ENCODE data around the gene UBE2E1. TPM values are rescaled to one million over a fixed set of nuclear protein-coding genes. Genes with fewer than 3 reads are reported as not detected.

The UBE2E1 gene
- total RNA-seq, 4 donors from 2014 or later, result 72.8 to 114 (median 85.6) TPM

DNA sequence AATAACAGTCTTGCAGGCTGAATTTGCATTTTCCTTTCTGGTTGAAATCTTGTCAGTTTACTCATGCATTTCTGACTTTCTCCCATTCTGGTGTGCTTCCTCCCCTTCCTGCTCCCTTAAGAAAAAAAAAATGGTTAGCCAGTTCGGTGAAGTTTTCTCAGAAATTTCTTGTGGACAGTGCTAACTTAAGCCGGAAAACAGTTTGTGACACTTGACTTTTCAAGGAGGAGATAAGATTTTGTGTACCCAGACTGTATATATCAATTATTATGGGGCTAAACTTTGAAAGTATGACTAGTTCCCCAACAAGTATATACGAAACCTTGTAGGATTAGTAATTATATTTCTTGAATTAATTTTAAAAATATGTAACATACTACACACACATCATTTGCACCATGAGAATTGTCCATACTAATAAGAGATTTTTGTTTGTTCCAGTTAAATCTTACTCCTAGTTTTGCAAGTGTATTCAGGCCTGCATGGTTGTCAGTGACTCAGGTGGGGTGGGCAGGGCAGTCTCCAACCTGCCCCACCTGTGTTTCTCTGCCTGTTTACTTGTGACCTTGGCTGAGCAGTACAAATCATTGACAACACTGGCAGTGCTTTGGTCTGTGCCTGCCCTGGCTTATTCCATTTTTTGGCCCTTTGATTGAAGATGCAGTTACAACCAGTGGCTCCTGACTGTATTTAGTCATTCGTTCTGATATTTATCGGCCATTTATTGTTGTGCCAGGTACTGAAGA is 19.1 kb downstream of the UBE2E1 start:
- ATAC-seq (ENCODE audit: low FRiP score) (no peak), DNase-seq (ENCODE audit: low spot score) (no peak)
- no peak for TF ChIP-seq CTCF (IDR thresholded peaks at IDR 0.05)

GRCh38 chr3:23825802-23826201 is 20.0 kb downstream of the UBE2E1 start:
- no peak for ATAC-seq (ENCODE audit: low FRiP score)
- no peak for TF ChIP-seq CTCF (IDR thresholded peaks at IDR 0.05)
- no peak for DNase-seq (ENCODE audit: low spot score)

DNA sequence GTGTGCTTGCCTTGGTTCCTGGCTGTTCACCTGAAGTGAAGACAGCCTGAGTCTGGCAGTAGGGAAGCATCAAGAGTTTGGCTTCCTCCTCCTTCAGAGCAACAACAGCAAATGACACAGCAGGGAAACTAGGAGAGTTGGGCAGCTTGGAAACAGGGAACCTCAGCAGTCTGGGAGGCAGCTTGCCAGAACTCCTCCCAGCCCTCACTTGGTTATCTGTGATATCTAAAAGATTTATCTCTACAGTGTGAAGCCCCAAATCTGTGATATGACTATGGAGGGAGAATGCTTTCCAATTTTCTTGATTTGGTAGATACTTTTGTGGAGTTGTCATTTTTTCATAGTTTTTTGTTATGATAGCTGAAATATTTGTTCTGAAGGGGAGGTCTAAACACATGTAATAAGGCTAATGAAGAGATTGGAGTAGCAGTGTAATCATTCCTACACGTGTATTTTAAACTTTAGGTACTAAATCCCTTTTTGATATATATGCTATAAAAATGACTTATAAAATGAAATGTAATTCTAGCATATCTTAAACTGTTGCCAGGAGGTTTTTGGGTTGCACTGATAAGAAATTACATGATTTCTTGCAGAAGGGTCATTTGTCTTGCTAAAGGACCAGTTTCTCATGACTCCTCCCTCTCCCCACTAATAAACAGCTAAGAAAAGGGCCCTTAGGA is 20.8 kb downstream of the UBE2E1 start:
- ATAC-seq (ENCODE audit: low FRiP score), result no peak

DNA sequence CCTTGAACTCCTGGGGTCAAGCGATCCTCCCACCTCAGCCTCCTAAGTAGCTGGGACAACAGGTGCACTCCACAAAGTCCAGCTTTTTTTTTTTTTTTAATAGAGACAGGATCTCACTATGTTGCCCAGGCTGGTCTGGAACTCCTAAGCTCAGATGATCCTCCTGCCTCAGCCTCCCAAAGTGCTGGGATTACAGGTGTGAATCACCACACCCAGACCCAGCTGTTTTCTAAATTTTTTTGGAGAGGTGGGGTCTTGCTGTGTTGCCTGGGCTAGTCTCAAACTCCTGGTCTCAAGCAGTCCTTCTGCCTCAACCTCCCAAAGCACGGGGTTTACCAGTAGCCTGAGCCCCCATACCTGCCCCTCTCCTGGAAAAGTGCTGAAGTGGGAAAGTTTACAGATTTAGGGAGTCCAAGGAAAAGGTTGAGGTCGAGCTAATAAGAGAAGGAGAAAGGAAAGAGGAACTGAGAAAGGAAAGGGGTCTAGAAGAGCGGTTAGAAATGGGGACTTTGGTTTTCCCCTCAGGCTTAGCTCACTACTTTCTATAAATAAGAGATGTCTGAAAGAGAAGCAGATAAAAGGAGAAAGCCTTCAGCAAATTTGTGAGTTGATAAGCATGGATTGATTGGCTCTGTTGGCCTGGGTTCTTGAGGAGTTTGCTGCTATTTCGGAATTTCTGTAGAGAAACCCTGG is 23.6 kb downstream of the UBE2E1 start:
- DNase-seq (ENCODE audit: low spot score) (no peak), ATAC-seq (ENCODE audit: low FRiP score) (no peak)
- no peak for TF ChIP-seq CTCF (IDR thresholded peaks at IDR 0.05)

More for the DNA sequence above, 20.8 kb downstream of the UBE2E1 start:
- DNase-seq (ENCODE audit: low spot score), result no peak
- TF ChIP-seq CTCF (IDR thresholded peaks at IDR 0.05), result no peak

DNA sequence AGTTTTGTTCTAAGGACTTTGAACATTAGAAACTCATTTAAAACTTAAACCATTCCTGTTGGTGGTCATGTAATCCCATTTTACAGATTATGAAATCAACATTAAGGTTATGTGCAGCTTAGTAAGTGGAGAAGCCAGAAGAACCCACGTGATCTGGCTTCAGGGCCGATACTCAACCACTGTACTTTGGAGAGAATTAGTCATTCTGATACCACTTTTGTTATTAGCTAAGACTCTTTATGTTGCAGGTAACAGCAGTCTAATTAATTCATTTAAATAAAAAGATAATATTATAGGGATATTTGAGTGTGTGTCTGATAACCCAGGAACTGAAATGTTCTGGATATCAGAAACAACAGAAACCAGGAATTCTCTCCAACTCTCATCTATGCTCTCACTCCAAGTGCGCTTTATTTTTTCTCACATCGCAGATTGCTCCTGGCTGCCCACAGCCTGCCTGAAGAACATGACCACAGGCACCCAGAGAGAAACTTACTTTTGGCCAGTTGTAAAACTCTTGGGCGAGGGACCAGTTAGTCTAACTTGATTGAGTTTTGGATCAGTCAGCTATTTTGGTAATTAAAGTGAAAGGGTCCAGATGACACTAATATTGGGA is 25.2 kb downstream of the UBE2E1 start:
- DNase-seq (ENCODE audit: low spot score) (no peak), ATAC-seq (ENCODE audit: low FRiP score) (no peak)
- no peak for TF ChIP-seq CTCF (IDR thresholded peaks at IDR 0.05)

DNA sequence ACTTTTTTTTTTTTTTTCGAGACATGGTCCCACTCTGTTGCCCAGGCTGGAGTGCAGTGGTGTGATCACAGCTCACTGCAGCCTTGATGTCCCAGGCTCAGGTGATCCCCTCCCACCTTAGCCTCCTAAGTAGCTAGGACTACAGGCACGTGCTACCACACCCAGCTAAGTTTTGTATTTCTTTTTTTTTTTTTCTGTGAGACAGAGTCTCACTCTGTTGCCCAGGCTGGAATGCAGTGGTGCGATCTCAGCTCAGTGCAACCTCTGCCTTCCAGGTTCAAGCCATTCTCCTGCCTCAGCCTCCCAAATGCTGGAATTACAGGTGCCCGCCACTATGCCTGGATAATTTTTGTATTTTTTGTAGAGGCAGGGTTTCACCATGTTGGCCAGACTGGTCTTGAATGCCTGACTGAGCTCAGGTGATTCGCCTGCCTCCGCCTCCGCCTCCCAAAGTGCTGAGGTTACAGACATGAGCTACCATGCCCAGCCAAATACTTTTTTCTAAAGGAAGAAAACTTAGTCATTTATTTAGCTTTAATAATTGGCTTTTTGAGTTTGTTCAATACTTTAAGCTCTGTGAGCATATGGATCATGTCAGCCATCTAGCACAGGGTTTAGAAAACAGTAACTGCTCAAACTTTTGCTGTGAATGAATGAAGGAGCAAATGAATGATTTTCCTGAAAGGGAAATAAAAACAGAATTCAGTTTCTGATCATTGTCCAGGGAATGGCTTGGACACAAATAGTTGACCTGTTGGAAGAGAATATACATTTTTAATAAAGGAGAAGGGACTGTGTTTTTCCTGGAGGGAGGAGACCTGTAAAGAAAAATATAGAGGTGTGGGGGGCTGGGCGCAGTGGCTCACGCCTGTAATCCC is 26.0 kb downstream of the UBE2E1 start:
- DNase-seq (ENCODE audit: low spot score) (no peak), ATAC-seq (ENCODE audit: low FRiP score) (no peak)
- TF ChIP-seq CTCF (IDR thresholded peaks at IDR 0.05), result no peak

Data from omental fat pad (tissue), 4 donors.